C4-2B (cell line): ENCODE data around the gene ATP5F1D.

Experiments used
- CTCF ChIP-seq: fragments of 450-650 bp; conservative IDR thresholded peaks from 2 replicates; pipeline ENCODE4 v1.5.1; 2017; ENCODE audit warnings: mild to moderate bottlenecking
- ZFX ChIP-seq: fragments of 450-650 bp; IDR thresholded peaks from 2 replicates; pipeline ENCODE4 v1.6.1; 2017

GRCh38 chr19:1237027-1237659 lies 4.4 kb upstream of the ATP5F1D start:
- TF ChIP-seq CTCF (no peak), ZFX (0 out of 2 replicates have a peak, but pooled peaks have one; percentile 5)
